ENCODE results near the gene TRAF3IP3. TPM values are rescaled to one million over a fixed set of nuclear protein-coding genes. Genes with fewer than 3 reads are reported as not detected.

The TRAF3IP3 gene
- total RNA-seq, 1 experiment from 2014 or later: 0.34 TPM

GRCh38 chr1:209777587-209777986 lies 21.7 kb downstream of the TRAF3IP3 start:
- BruUV-seq (replicated peaks): no TSS peak
- no peak overlapping the region for H3K4me3 ChIP-seq (replicated peaks in 1 of 2; ENCODE audit: low read depth in 1 of 2, low read length in 2 of 2)
- ATAC-seq: no peak
- no peak overlapping the region for H3K4me2 ChIP-seq (ENCODE audit: low read length)
- H3K4me1 ChIP-seq (ENCODE audit: control insufficient read depth in 1 of 2, insufficient read depth in 2 of 2, low read length in 2 of 2): no peaks in the 10 kb centered on the region
- TF ChIP-seq CBX3 (IDR thresholded peaks at IDR 0.05; ENCODE audit: low read depth) (no peak), SP1 (IDR thresholded peaks at IDR 0.05; ENCODE audit: low read depth) (no peak), ELF1 (IDR thresholded peaks at IDR 0.05; ENCODE audit: borderline replicate concordance, low read depth) (no peak), CEBPB (IDR thresholded peaks at IDR 0.05; ENCODE audit: low read depth) (no peak), ZBTB33 (IDR thresholded peaks at IDR 0.05; ENCODE audit: extremely low read depth, insufficient replicate concordance, low read length) (no peak), FOSL1 (IDR thresholded peaks at IDR 0.05; ENCODE audit: low read depth) (no peak), EZH2phosphoT487 (IDR thresholded peaks at IDR 0.05; ENCODE audit: borderline replicate concordance) (no peak), YY1 (IDR thresholded peaks at IDR 0.05; ENCODE audit: extremely low read depth, insufficient replicate concordance, low read depth, low read length) (no peak), RAD21 (IDR thresholded peaks at IDR 0.05; ENCODE audit: low read depth) (no peak), POLR2AphosphoS5 (IDR thresholded peaks at IDR 0.05; ENCODE audit: low read depth, low read length) (no peak), JUND (IDR thresholded peaks at IDR 0.05) (no peak), TCF7L2 (IDR thresholded peaks at IDR 0.05; ENCODE audit: borderline replicate concordance, extremely low read depth, insufficient read depth, insufficient read length) (no peak), EZH2 (IDR thresholded peaks at IDR 0.05) (no peak), EGR1 (IDR thresholded peaks at IDR 0.05; ENCODE audit: low read depth) (no peak)
- TF ChIP-seq, protein P1, sequence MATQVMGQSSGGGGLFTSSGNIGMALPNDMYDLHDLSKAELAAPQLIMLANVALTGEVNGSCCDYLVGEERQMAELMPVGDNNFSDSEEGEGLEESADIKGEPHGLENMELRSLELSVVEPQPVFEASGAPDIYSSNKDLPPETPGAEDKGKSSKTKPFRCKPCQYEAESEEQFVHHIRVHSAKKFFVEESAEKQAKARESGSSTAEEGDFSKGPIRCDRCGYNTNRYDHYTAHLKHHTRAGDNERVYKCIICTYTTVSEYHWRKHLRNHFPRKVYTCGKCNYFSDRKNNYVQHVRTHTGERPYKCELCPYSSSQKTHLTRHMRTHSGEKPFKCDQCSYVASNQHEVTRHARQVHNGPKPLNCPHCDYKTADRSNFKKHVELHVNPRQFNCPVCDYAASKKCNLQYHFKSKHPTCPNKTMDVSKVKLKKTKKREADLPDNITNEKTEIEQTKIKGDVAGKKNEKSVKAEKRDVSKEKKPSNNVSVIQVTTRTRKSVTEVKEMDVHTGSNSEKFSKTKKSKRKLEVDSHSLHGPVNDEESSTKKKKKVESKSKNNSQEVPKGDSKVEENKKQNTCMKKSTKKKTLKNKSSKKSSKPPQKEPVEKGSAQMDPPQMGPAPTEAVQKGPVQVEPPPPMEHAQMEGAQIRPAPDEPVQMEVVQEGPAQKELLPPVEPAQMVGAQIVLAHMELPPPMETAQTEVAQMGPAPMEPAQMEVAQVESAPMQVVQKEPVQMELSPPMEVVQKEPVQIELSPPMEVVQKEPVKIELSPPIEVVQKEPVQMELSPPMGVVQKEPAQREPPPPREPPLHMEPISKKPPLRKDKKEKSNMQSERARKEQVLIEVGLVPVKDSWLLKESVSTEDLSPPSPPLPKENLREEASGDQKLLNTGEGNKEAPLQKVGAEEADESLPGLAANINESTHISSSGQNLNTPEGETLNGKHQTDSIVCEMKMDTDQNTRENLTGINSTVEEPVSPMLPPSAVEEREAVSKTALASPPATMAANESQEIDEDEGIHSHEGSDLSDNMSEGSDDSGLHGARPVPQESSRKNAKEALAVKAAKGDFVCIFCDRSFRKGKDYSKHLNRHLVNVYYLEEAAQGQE (IDR thresholded peaks at IDR 0.05; ENCODE audit: low read depth): no peak
- TF ChIP-seq, protein P2, sequence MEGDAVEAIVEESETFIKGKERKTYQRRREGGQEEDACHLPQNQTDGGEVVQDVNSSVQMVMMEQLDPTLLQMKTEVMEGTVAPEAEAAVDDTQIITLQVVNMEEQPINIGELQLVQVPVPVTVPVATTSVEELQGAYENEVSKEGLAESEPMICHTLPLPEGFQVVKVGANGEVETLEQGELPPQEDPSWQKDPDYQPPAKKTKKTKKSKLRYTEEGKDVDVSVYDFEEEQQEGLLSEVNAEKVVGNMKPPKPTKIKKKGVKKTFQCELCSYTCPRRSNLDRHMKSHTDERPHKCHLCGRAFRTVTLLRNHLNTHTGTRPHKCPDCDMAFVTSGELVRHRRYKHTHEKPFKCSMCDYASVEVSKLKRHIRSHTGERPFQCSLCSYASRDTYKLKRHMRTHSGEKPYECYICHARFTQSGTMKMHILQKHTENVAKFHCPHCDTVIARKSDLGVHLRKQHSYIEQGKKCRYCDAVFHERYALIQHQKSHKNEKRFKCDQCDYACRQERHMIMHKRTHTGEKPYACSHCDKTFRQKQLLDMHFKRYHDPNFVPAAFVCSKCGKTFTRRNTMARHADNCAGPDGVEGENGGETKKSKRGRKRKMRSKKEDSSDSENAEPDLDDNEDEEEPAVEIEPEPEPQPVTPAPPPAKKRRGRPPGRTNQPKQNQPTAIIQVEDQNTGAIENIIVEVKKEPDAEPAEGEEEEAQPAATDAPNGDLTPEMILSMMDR (IDR thresholded peaks at IDR 0.05 in 2 of 3, conservative IDR thresholded peaks at IDR 0.05 in 1 of 3; ENCODE audit: borderline replicate concordance in 1 of 3, insufficient read depth in 1 of 3, low read depth in 2 of 3, low read length in 2 of 3): no peak
- TF ChIP-seq, protein P3, sequence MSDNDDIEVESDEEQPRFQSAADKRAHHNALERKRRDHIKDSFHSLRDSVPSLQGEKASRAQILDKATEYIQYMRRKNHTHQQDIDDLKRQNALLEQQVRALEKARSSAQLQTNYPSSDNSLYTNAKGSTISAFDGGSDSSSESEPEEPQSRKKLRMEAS (IDR thresholded peaks at IDR 0.05): no peak
- no peaks in the 10 kb centered on the region for H3K9me2 ChIP-seq (ENCODE audit: insufficient read depth)
- H4K20me1 ChIP-seq (ENCODE audit: insufficient read depth): no peaks in the 10 kb centered on the region
- H3K27ac ChIP-seq (ENCODE audit: low read depth, low read length): no peak overlapping the region
- ChIA-PET CTCF (no interaction called here), POLR2A (no interaction called here), RAD21 (ENCODE audit: low non-redundant PET in 1 of 2, low total read pairs in 2 of 2, uncharacterized antibody in 2 of 2, unreplicated experiment in 2 of 2) (no interaction called here)
- no peaks in the 10 kb centered on the region for H3K9me3 ChIP-seq (ENCODE audit: control insufficient read depth in 1 of 2, insufficient read depth in 1 of 2, low read depth in 1 of 2, low read length in 2 of 2)
- H2AFZ ChIP-seq (ENCODE audit: low read depth, low read length, poor library complexity, severe bottlenecking): no peak overlapping the region
- no peaks in the 10 kb centered on the region for H3K27me3 ChIP-seq (ENCODE audit: insufficient read depth, low read length)
- intact Hi-C loops (cut with micrococcal nuclease): no loop called here
- no peaks in the 10 kb centered on the region for H3K36me3 ChIP-seq (ENCODE audit: control insufficient read depth in 1 of 2, insufficient read depth in 2 of 2, low read length in 2 of 2)
- peaks cover under 1% of the 10 kb centered on the region; the same call in 1 of the 2 replicates for H3K79me2 ChIP-seq (ENCODE audit: insufficient read depth, low read length)
- H3K9ac ChIP-seq (ENCODE audit: low read length): no peak overlapping the region
- no peak for DNase-seq (ENCODE audit: low read depth, low spot score)
